Measurements from ENCODE around the gene SLC29A1.
"Not testable (repeated sequence)": the region's sequence is repeated elsewhere in the genome, so short reads cannot be mapped to it uniquely, and the experiment has no call there.

The SLC29A1 gene

GRCh38 chr6:44222486-44223318 is 693 bp upstream of the SLC29A1 start:
- no peak for DNase-seq (ENCODE audit: low read depth)

- no peak for DNase-seq (ENCODE audit: low read depth)
These were observed 902 bp downstream of the SLC29A1 start for GRCh38 chr6:44224029-44224964.

GRCh38 chr6:44224965-44225305 is 1.5 kb downstream of the SLC29A1 start:
- DNase-seq (ENCODE audit: low read depth), result no peak

GRCh38 chr6:44225579-44226325 is 2.4 kb downstream of the SLC29A1 start:
- DNase-seq (ENCODE audit: low read depth), result no peak

- no peak for DNase-seq (ENCODE audit: low read depth)
These were observed 3.2 kb downstream of the SLC29A1 start for GRCh38 chr6:44226368-44227147.

GRCh38 chr6:44227148-44227793 is 3.9 kb downstream of the SLC29A1 start:
- DNase-seq (ENCODE audit: low read depth), result no peak

- DNase-seq (ENCODE audit: low read depth), result no peak
These were observed 4.6 kb downstream of the SLC29A1 start for GRCh38 chr6:44228031-44228430.

GRCh38 chr6:44228433-44228832 is 5.0 kb downstream of the SLC29A1 start:
- no peak for DNase-seq (ENCODE audit: low read depth)

GRCh38 chr6:44228836-44229235 is 5.4 kb downstream of the SLC29A1 start:
- no peak for DNase-seq (ENCODE audit: low read depth)

GRCh38 chr6:44229376-44230033 is 6.1 kb downstream of the SLC29A1 start:
- no peak for DNase-seq (ENCODE audit: low read depth)

GRCh38 chr6:44230034-44230675 is 6.8 kb downstream of the SLC29A1 start:
- no peak for DNase-seq (ENCODE audit: low read depth)

GRCh38 chr6:44231426-44231825 is 8.0 kb downstream of the SLC29A1 start:
- not testable (repeated sequence) for DNase-seq (ENCODE audit: low read depth)

GRCh38 chr6:44232676-44233566 is 9.5 kb downstream of the SLC29A1 start:
- DNase-seq (ENCODE audit: low read depth), result no peak

GRCh38 chr6:44233567-44234100 is 10.2 kb downstream of the SLC29A1 start:
- no peak for DNase-seq (ENCODE audit: low read depth)

GRCh38 chr6:44234101-44235025 is 11.0 kb downstream of the SLC29A1 start:
- peak; percentile 80 for DNase-seq (ENCODE audit: low read depth)

GRCh38 chr6:44235269-44235668 is 11.9 kb downstream of the SLC29A1 start:
- no peak for DNase-seq (ENCODE audit: low read depth)

- DNase-seq (ENCODE audit: low read depth), result no peak
These were observed 12.6 kb downstream of the SLC29A1 start for GRCh38 chr6:44235891-44236516.

Data from iris pigment epithelial cell (primary cell).